Epithelial cell of proximal tubule (primary cell): ENCODE data around the gene KIAA1671. TPM values are rescaled to one million over a fixed set of nuclear protein-coding genes. Genes with fewer than 3 reads are reported as not detected.

Experiments used
- DNase-seq: peaks from one replicate; pipeline ENCODE4 v3.0.0-alpha.2; 2011; ENCODE audit warnings: low read depth
- H3K4me3 ChIP-seq: 2 replicates; pipeline ENCODE4 v1.5.1; 2011; ENCODE audit warnings: low read depth, mild to moderate bottlenecking, low read length
- CTCF ChIP-seq: conservative IDR thresholded peaks from 2 replicates; pipeline ENCODE4 v1.5.1; 2012; ENCODE audit warnings: low read depth, mild to moderate bottlenecking, low read length
- total RNA-seq: library from RNA; depleted of rRNA; stranded (reverse); fragments of >200 nt; gene quantifications from 2 replicates; pipeline ENCODE4 v1.2.3, GENCODE V29; 2015

Gene KIAA1671
- total RNA-seq, 1 donor from 2014 or later, result 14.1 TPM

DNA sequence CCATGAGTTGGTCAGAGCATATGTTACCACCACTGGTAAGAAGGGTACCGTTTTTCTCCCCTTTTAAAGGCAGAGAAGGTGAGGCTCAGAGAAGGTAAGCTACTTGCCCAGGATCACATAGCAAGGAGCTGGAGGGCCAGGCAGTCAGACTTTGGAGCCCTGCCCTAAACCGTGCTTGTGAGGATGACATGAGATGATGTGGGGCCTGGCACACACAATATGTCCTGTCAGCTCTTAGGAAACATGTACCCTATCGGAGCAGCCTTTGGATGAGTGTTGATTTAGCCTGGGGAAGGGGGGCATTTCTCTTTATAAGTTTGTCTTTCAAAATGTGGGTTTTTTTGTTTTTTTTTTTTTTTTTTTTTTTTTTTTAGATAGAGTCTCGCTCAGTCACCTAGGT, 146.7 kb downstream of the KIAA1671 start:
- H3K4me3 ChIP-seq, result no peak overlapping the region
- TF ChIP-seq CTCF, result no peak
- DNase-seq, result no peak

- no peak for TF ChIP-seq CTCF
- H3K4me3 ChIP-seq, result no peak overlapping the region
- DNase-seq, result no peak
These were observed 147.9 kb downstream of the KIAA1671 start for GRCh38 chr22:25100402-25100801.

- no peak overlapping the region for H3K4me3 ChIP-seq
- no peak for TF ChIP-seq CTCF
- DNase-seq, result no peak
These were observed 148.4 kb downstream of the KIAA1671 start for GRCh38 chr22:25100948-25101347.

- DNase-seq, result no peak
- TF ChIP-seq CTCF, result no peak
- H3K4me3 ChIP-seq, result no peak overlapping the region
These were observed 149.0 kb downstream of the KIAA1671 start for GRCh38 chr22:25101501-25101900.

DNA sequence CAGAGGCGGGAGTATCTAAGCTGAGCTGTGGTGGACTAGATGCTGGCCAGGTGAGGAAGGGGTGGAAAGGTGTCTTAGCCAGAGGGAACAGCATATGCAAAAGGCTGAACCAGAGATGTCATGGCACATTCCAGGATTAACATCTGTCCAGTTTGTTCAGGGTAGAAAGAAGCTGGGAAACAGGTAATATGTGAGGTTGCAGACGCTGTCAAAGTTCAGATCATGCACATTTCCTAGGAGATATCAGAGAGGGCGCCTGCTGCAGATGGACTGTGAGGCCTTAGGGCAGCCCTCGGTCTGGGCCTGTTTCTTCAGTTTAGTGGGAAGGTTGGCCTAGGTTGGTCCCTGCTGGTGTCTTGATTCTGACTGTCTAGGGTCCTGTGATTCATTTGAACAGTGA, 149.5 kb downstream of the KIAA1671 start:
- no peak for TF ChIP-seq CTCF
- no peak for DNase-seq

DNA sequence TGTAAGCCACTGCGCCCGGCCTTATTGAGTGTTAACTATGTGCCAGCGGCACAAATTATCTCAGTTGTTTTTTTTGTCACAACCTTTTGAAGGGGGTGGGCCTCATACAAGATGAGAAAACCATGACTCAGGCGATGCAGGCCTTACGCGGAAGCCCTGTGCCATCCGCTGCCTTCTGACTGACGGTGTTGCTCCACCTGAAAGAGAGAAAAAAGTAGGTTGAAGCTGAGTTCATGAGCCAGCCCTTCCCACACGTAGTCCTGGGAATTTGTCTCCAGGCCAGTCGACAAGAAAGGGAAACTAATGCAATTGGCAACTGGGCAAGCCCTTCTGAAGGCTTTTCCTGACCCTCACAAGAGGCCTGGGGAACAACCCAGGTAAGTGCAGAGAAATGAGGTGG, 150.2 kb downstream of the KIAA1671 start:
- no peak overlapping the region for H3K4me3 ChIP-seq
- no peak for DNase-seq
- no peak for TF ChIP-seq CTCF

More for the DNA sequence above, 149.5 kb downstream of the KIAA1671 start:
- H3K4me3 ChIP-seq, result no peak overlapping the region

GRCh38 chr22:25104367-25104766, 151.9 kb downstream of the KIAA1671 start:
- H3K4me3 ChIP-seq, result no peak overlapping the region
- no peak for DNase-seq
- no peak for TF ChIP-seq CTCF
